GM10266 (cell line): ENCODE measurements around the gene PRKCA.

ENCODE experiments used
- DNase-seq: peaks from one replicate; pipeline ENCODE4 v3.0.0; 2012; ENCODE audit errors: extremely low spot score
- TF ChIP-seq, protein P1 (sequence below): IDR thresholded peaks from 2 replicates; pipeline ENCODE4 v1.5.1; 2012; ENCODE audit warnings: mild to moderate bottlenecking, low read depth; ENCODE audit not compliant: control insufficient read depth, insufficient read depth; ENCODE audit errors: missing control alignments

The PRKCA gene

DNA sequence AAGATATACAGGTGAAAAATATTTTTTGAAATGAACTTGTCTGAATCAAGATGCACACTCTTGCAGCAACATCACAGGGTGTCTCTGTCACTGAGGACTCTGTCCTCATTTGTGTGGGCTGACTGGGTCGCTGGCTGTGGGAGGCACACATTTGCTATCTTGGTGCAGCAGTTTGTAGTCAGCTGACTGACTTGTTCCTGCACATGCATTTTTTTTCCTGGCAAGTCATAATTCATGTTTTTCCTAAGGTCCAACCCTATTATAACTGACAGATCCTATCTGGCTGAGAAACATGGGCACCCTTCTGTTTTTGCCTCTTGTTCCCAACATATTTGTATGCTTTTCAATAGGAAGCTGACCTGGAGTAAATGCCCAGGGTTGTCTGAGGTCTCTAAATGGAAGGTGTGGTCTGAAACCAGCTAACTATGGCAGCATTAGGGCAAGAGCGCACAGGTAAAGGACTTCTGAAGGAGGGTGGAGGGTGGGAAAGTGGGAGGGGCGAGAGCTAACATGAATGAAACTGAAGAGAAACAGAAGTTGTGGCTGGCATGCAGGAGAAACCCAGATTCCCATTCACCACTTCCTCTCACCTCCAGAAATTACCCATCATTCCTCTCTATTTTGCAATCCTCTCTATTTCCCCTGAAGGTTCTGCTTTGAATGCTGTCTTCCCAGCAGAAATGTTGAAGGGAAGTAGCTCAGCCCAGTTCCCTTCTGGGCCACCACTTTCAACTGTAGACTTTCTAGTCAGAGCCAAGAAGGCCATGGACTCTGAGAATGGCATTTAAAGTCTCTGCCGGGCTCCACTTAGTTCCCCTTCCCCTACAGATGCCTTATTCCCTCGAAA lies 166.1 kb downstream of the PRKCA start:
- TF ChIP-seq, protein P1, sequence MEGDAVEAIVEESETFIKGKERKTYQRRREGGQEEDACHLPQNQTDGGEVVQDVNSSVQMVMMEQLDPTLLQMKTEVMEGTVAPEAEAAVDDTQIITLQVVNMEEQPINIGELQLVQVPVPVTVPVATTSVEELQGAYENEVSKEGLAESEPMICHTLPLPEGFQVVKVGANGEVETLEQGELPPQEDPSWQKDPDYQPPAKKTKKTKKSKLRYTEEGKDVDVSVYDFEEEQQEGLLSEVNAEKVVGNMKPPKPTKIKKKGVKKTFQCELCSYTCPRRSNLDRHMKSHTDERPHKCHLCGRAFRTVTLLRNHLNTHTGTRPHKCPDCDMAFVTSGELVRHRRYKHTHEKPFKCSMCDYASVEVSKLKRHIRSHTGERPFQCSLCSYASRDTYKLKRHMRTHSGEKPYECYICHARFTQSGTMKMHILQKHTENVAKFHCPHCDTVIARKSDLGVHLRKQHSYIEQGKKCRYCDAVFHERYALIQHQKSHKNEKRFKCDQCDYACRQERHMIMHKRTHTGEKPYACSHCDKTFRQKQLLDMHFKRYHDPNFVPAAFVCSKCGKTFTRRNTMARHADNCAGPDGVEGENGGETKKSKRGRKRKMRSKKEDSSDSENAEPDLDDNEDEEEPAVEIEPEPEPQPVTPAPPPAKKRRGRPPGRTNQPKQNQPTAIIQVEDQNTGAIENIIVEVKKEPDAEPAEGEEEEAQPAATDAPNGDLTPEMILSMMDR: no peak
- DNase-seq: no peak

DNA sequence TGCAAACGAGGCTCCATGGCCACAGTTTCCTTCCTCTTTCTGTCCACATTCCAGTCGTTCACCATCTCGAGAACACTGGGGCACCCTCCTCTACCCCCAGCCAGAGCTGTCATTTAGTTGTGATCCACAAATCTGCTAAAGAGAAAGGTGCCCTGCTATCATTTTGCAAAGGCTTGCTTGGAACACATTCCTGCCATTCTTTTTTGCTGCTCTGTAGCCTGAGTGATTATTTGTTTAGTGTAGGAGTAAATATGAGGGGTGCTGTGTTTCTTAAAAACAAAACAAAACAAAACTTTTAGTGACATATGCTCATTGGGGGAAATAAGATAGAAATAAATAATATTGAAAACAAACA lies 166.7 kb downstream of the PRKCA start:
- DNase-seq: no peak
- TF ChIP-seq, protein P1: no peak

DNA sequence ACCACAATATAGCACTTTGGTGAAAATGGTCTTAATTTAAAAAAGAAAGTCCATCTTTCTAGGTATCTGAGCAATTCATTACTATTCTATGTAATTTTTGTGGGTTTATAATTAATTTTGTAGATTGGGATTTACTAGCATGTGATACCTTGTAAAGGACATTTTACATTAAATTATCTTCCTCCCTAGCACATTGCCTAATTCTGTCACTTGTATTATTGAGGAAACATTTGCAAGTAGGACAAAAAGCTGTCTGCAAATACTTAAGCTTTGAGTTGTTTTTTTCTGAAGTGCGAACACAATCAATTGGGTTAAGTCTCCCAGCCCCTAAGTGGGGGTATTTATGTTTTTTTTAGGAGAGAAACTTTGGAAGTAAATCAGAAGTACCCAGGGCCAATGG lies 167.0 kb downstream of the PRKCA start:
- TF ChIP-seq, protein P1: no peak
- no peak for DNase-seq

DNA sequence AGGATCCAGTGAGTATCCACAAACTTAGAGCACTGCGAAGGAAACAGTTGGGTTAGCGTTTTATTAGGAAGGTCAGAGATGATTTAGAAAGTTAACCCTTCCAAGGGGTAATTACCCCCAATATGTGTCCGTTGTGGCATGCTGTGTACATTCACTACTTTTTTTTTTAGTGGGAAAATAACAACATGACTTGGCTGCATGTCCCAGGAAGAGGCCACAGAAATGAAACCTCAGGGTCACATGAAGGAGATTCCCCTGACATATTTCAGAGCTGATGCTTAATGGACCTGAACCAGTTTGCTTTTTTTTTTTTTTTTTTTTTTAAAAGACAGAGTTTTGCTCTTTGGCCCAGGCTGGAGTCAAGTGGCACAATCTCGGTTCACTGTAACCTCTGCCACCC lies 167.5 kb downstream of the PRKCA start:
- TF ChIP-seq, protein P1: no peak
- no peak for DNase-seq

DNA sequence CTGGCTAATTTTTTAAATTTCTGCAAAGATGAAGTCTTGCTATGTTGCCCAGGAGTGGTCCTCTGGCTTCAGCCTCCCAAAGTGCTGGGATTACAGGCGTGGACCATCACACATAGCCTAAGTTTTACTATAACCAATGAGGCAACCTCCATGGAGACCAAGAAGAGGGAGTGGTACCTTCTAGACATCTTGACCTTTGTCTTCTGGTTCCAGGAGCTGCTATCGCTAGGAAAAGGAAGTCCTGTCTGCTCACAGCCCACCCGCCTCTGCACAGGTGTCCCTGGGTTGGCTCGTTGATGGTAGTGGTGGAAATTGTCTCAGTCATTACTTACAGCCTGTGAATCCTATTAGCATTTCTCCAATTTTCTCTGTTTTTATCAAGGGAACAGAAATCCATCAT lies 169.7 kb downstream of the PRKCA start:
- DNase-seq: no peak
- TF ChIP-seq, protein P1: no peak

DNA sequence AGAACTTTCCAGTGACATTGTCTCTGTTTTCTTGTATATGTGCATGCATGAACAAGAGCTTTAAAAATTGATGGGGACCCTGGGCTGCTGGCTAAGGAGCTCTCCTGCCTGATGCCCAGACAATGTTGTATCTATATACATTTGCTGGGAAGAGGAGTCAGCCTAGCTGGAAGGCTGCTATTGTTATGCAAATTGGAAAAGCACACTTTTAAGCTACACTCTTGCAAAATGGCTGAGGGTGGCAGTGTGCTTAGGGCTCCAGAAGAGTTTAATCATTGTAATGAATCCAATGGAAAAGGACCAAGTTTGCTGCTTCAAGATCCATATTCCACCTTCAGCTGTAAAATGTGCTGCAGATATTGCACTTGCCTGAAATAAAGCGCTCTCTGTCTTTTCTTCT lies 171.8 kb downstream of the PRKCA start:
- TF ChIP-seq, protein P1: no peak
- no peak for DNase-seq

DNA sequence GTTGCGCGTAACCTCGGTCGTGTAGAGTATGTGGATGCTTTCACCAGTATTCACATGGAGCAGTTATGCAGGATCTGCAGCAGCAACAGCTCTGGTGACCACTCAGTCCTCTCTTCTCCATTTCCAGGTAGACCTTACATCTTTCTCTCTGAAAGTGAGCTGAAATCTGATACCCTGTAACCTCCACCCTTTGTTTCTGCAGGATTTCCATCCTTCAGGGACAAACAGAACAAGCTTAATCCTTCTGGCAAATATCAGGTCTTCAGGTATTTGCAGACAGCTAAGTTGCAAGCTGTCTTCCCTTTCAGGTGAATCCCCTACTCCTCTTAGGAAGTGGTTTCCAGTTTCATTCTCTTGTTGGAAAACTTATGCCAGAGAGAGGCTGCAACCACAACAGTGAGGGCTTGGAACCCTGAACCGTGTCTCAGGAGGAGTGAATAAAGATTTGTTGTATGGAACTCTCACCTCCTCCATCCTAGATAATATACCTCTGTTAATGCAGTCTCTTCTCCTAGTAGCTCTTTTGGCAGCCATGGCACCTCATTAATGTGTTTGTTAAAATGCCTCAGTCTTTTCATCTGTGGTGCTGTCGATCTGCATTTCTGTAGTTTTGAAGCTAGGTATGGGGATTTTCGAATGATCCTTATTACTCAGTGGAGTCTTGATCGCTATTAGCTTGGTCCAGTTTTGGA lies 172.5 kb downstream of the PRKCA start:
- DNase-seq: no peak
- TF ChIP-seq, protein P1: no peak
